GM12872 (cell line): ENCODE data around the gene RFX1.
A peak's percentile ranks its signal among the peaks of the same experiment; 100 is the strongest.

Experiments used
- TF ChIP-seq, protein P1 (sequence below): IDR thresholded peaks from 3 replicates; pipeline ENCODE4 v1.5.1; 2011; ENCODE audit warnings: low read depth, mild to moderate bottlenecking, low read length, moderate library complexity; ENCODE audit not compliant: insufficient read depth

Gene RFX1

DNA sequence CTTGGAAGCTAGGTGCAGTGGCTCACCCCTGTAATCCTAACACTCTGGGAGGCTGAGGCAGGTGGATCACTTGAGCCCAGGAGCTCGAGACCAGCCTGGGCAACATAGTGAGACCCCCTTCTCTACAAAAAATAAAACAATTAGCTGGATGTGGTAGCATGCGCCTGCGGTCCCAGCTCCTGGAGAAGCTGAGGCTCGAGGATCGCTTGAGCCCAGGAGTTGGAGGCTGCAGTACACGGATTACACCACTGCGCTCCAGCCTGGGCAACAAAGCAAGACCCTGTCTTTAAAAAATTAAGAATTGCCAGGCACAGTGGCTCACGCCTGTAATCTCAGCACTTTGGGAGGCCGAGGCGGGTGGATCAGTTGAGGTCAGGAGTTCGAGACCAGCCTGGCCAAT is 44.8 kb upstream of the RFX1 start:
- TF ChIP-seq, protein P1, sequence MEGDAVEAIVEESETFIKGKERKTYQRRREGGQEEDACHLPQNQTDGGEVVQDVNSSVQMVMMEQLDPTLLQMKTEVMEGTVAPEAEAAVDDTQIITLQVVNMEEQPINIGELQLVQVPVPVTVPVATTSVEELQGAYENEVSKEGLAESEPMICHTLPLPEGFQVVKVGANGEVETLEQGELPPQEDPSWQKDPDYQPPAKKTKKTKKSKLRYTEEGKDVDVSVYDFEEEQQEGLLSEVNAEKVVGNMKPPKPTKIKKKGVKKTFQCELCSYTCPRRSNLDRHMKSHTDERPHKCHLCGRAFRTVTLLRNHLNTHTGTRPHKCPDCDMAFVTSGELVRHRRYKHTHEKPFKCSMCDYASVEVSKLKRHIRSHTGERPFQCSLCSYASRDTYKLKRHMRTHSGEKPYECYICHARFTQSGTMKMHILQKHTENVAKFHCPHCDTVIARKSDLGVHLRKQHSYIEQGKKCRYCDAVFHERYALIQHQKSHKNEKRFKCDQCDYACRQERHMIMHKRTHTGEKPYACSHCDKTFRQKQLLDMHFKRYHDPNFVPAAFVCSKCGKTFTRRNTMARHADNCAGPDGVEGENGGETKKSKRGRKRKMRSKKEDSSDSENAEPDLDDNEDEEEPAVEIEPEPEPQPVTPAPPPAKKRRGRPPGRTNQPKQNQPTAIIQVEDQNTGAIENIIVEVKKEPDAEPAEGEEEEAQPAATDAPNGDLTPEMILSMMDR, result 0 out of 3 replicates have a peak, but pooled peaks have one; percentile 9

DNA sequence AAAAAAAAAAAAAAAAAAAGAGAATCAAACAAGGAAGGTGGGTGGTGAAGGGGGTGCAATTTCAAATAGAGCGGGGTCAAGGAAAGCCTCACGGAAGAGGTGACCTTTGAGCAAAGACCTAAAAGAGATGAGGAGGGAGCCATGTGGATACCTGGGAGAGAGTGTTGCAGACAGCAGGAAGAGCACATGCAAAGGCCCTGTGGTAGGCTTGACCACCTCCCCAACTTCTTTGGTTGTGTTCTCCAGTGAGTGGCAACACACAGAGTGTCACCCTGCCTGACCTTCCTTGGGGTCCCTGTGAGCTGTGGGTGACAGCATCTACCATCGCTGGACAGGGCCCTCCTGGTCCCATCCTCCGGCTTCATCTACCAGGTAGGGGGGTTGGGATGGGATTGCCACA is 44.4 kb upstream of the RFX1 start:
- TF ChIP-seq, protein P1, result no peak

- TF ChIP-seq, protein P1, result peak; percentile 99
Observed at GRCh38 chr19:14048443-14049153, 42.5 kb upstream of the RFX1 start.

DNA sequence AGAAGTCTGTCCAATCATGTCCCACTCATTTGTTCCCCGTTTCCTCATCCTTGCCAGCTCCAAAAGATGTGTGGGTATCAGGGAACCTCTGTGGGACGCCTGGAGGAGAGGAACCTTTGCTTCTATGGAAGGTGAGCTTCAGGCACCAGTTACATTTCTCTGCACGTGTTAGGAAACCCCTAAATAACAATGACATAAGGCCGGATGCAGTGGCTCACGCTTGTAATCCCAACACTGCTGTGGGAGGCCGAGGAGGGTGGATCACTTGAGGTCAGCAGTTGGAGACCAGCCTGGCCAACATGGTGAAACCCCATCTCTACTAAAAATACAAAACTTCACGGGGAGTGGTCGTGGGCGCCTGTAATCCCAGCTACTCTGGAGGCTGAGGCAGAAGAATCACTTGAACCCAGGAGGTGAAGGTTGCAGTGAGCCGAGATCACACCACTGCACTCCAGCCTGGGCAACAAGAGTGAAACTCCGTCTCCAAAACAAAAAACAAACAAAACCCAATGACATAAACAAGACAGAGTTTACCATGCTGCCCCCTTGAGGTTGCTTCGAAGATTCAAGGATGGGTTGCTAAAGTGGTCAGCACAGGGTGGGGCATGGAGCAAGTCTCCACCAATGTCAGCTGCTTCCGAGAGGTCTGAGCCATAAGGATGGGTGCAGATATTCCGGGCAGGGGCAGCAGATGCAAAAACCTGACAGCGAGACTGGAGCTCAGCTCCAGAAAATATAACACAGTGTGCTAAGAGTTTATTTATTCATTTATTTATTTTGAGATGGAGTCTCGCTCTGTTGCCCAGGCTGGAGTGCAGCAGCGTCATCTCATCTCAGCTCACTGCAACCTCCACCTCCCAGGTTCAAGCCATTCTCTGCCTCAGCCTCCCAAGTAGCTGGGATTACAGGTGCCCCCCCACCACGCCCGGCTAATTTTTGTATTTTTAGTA is 36.8 kb upstream of the RFX1 start:
- TF ChIP-seq, protein P1, result peak; percentile 66

- TF ChIP-seq, protein P1, result no peak
Observed at GRCh38 chr19:14039181-14039580, 33.1 kb upstream of the RFX1 start.

GRCh38 chr19:14035706-14036105 is 29.6 kb upstream of the RFX1 start:
- TF ChIP-seq, protein P1, result no peak

GRCh38 chr19:14033946-14034345 is 27.8 kb upstream of the RFX1 start:
- TF ChIP-seq, protein P1, result no peak
